ENCODE measurements around the gene RNF208.
"Not testable (repeated sequence)": the region's sequence is repeated elsewhere in the genome, so short reads cannot be mapped to it uniquely, and the experiment has no call there.

RNF208 gene

DNA sequence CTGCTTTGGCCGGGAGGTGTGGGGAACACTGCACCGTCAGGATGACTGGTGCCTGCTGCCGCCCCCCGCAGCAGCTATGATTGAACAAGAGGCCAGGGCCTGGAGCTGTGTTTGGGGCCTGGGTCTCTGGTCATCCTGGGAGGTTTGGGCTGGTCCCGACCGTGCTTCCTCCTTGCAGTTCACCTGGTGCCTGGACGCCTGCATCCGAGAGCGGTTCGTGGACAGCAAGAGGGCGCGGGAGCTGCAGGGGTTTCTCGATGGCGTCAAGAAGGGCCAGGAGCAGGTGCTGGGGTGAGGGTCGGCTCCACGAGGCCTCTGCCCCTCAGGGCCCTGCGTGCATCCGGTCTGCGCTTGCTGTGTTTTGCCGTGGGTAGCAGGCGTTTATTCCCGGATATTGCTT lies 42.0 kb upstream of the RNF208 start:
- Histone ChIP-seq H3K4me1 (ENCODE audit: control insufficient read depth, insufficient read depth, low read length) (peaks cover 8% of the 10 kb centered on the region), H3K9me3 (ENCODE audit: control insufficient read depth in 2 of 2, low read length in 2 of 2) (no peaks in the 10 kb centered on the region), H3K9ac (ENCODE audit: low read length in 2 of 2) (no peak overlapping the region), H3K36me3 (ENCODE audit: control insufficient read depth in 2 of 2, insufficient read depth in 2 of 2, low read length in 2 of 2) (peaks cover 23 to 33% of the 10 kb centered on the region in 2 donors), H3K27ac (ENCODE audit: low read length) (no peak overlapping the region), H3K27me3 (ENCODE audit: control insufficient read depth in 1 of 2, insufficient read depth in 2 of 2, low read length in 2 of 2) (no peaks in the 10 kb centered on the region), H3K4me3 (ENCODE audit: low read length in 2 of 2) (no peak overlapping the region)

DNA sequence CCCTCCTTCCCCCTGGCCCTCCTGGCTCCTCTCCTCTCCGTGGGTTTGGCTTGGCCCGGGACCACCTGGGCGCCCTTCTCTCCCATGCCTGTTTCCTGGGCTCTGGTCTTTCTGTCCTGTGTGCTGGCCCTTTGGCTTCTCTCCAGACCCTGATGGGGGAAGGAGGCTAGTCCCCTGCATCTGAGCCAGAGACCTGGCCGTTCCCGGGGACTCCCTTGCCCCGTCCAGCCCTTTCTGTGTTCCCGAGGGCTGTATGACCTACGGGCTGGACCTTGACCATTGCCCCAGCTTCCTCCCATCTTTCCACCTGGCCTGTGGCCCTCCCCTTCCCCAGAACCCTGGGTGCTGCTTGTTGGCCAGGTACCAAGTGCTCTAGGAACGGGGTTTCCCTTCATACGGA lies 41.5 kb upstream of the RNF208 start:
- no peak overlapping the region for H3K27ac ChIP-seq (ENCODE audit: low read length)
- H3K36me3 ChIP-seq (ENCODE audit: control insufficient read depth in 2 of 2, insufficient read depth in 2 of 2, low read length in 2 of 2), result peaks cover 24 to 32% of the 10 kb centered on the region in 2 donors
- H3K9me3 ChIP-seq (ENCODE audit: control insufficient read depth in 2 of 2, low read length in 2 of 2), result no peaks in the 10 kb centered on the region
- H3K9ac ChIP-seq (ENCODE audit: low read length in 2 of 2), result no peak overlapping the region
- H3K4me1 ChIP-seq (ENCODE audit: control insufficient read depth, insufficient read depth, low read length), result peaks cover 2% of the 10 kb centered on the region
- no peak overlapping the region for H3K4me3 ChIP-seq (ENCODE audit: low read length in 2 of 2)
- no peaks in the 10 kb centered on the region for H3K27me3 ChIP-seq (ENCODE audit: control insufficient read depth in 1 of 2, insufficient read depth in 2 of 2, low read length in 2 of 2)

DNA sequence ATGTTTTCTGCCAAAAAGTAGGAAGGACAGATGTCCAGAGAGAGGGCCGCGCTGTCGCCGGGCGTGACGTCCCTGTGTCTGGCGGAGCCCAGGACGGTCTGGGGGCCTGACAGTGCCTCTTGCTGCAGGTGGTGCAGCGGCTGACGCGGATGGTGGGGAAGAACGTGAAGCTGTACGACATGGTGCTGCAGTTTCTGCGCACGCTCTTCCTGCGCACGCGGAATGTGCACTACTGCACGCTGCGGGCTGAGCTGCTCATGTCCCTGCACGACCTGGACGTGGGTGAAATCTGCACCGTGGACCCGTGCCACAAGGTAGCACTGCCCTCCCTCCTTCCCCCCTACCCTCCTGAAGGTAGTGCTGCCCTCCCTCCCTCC lies 40.9 kb upstream of the RNF208 start:
- H3K4me1 ChIP-seq (ENCODE audit: control insufficient read depth, insufficient read depth, low read length), result no peaks in the 10 kb centered on the region
- no peak overlapping the region for H3K27ac ChIP-seq (ENCODE audit: low read length)
- peaks cover 24 to 32% of the 10 kb centered on the region in 2 donors for H3K36me3 ChIP-seq (ENCODE audit: control insufficient read depth in 2 of 2, insufficient read depth in 2 of 2, low read length in 2 of 2)
- no peak overlapping the region for H3K9ac ChIP-seq (ENCODE audit: low read length in 2 of 2)
- H3K9me3 ChIP-seq (ENCODE audit: control insufficient read depth in 2 of 2, low read length in 2 of 2), result no peaks in the 10 kb centered on the region
- H3K4me3 ChIP-seq (ENCODE audit: low read length in 2 of 2), result no peak overlapping the region
- no peaks in the 10 kb centered on the region for H3K27me3 ChIP-seq (ENCODE audit: control insufficient read depth in 1 of 2, insufficient read depth in 2 of 2, low read length in 2 of 2)

DNA sequence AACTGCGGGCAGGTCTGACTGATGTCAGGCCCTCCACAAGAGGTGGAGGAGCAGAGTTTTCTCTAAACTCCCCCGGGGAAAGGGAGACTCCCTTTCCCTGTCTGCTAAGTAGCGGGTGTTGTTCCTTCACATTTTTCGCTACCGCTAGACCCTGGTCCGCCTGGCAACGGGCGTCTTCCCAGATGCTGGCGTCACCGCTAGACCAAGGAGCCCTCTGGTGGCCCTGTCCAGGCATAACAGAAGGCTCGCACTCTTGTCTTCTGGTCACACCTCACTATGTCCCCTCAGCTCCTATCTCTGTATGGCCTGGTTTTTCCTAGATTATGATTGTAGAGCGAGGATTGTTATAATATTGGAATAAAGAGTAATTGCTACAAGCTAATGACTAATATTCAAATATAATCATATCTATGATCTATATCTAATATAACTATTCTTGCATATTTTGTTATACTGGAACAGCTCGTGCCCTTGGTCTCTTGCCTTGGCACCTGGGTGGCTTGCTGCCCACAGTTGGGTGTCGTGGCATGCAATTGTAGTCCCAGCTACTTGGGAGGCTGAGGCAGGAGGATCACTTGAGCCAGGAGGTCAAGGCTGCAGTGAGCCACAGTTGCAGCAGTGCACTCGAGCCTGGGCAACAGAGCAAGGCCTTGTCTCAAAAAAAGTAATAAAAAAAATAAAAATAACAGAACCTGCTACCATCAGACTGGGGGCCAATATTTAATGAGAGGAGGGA lies 40.3 kb upstream of the RNF208 start:
- not testable (repeated sequence) for H3K9me3 ChIP-seq (ENCODE audit: control insufficient read depth in 2 of 2, low read length in 2 of 2); H3K27ac ChIP-seq (ENCODE audit: low read length); H3K4me1 ChIP-seq (ENCODE audit: control insufficient read depth, insufficient read depth, low read length); H3K9ac ChIP-seq (ENCODE audit: low read length in 2 of 2); H3K4me3 ChIP-seq (ENCODE audit: low read length in 2 of 2); H3K27me3 ChIP-seq (ENCODE audit: control insufficient read depth in 1 of 2, insufficient read depth in 2 of 2, low read length in 2 of 2)
- peaks cover 24 to 30% of the 10 kb centered on the region in 2 donors for H3K36me3 ChIP-seq (ENCODE audit: control insufficient read depth in 2 of 2, insufficient read depth in 2 of 2, low read length in 2 of 2)

DNA sequence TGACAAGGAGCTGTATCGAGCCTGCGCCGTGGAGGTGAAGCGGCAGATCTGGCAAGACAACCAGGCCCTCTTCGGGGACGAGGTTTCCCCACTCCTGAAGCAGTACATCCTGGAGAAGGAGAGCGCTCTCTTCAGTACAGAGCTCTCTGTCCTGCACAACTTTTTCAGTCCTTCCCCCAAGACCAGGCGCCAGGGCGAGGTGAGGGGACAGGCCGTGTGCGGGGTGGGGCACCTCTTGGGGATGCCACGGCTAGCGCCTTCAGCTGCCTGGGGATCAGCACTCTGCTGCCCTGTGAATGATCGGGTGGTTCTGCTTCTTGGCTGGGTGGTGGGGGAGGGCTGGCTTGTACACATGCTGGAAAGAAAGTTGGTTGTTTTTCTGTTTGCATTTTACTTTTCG lies 34.8 kb upstream of the RNF208 start:
- Histone ChIP-seq H3K4me3 (ENCODE audit: low read length in 2 of 2) (no peak overlapping the region), H3K27me3 (ENCODE audit: control insufficient read depth in 1 of 2, insufficient read depth in 2 of 2, low read length in 2 of 2) (no peaks in the 10 kb centered on the region), H3K4me1 (ENCODE audit: control insufficient read depth, insufficient read depth, low read length) (peaks cover 27% of the 10 kb centered on the region), H3K27ac (ENCODE audit: low read length) (no peak overlapping the region), H3K36me3 (ENCODE audit: control insufficient read depth in 2 of 2, insufficient read depth in 2 of 2, low read length in 2 of 2) (peaks cover 3 to 10% of the 10 kb centered on the region in 2 donors), H3K9ac (ENCODE audit: low read length in 2 of 2) (no peak overlapping the region), H3K9me3 (ENCODE audit: control insufficient read depth in 2 of 2, low read length in 2 of 2) (no peaks in the 10 kb centered on the region)

DNA sequence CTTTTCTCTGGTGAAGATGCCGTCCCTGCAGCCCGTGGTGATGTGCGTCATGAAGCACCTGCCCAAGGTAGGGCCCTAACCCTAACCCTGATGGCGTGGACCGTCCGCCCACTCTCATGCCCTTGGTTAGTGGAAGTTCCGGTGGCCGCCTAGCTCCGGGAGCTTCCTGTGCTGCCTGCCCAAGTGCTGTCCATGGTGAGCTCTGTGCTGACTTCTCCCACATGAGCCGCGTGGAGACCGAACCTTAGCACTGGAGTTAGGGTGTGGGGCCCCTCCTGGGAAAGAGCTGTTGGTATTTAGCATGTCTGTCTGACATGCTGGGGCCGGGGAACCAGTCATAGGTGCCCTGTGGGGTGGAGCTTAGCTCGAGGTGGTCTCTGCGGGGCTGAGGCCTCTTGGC lies 34.3 kb upstream of the RNF208 start:
- peak overlapping the region; percentile 91 to 93 for H3K4me3 ChIP-seq (ENCODE audit: low read length in 2 of 2)

DNA sequence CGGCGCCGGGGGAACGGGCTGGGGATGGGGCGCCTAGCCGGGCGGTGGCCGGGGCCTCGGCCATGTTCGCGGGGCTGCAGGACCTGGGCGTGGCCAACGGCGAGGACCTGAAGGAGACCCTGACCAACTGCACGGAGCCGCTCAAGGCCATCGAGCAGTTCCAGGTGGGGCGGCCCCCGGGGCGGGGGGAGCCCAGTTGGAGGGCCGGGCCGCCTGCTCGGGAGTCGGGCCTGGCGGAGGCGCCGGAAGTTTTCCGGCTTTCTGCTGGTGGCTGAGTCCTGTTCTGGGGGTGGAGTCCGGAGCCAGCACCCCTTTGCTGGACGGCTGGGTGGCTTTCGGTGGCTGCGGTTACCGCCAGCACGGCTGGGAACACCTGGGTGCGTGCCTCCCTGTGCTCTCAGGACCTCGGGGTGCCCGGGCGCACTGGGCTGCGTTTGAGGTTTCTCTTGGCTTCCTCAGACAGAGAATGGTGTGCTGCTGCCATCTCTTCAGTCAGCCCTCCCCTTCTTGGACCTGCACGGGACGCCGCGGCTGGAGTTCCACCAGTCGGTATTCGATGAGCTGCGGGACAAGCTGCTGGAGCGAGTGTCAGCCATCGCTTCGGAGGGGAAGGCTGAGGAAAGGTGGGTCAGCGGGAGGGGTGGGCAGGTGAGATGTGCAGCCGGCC lies 33.5 kb upstream of the RNF208 start:
- H3K9me3 ChIP-seq (ENCODE audit: control insufficient read depth in 2 of 2, low read length in 2 of 2), result no peaks in the 10 kb centered on the region
- peak overlapping the region; percentile 68 to 69 for H3K9ac ChIP-seq (ENCODE audit: low read length in 2 of 2)
- H3K4me1 ChIP-seq (ENCODE audit: control insufficient read depth, insufficient read depth, low read length), result peaks cover 27% of the 10 kb centered on the region
- H3K27me3 ChIP-seq (ENCODE audit: control insufficient read depth in 1 of 2, insufficient read depth in 2 of 2, low read length in 2 of 2), result peaks cover 0 to 2% of the 10 kb centered on the region in 2 donors
- H3K4me3 ChIP-seq (ENCODE audit: low read length in 2 of 2), result peak overlapping the region; percentile 91 to 93
- H3K27ac ChIP-seq (ENCODE audit: low read length), result peak overlapping the region; percentile 18
- H3K36me3 ChIP-seq (ENCODE audit: control insufficient read depth in 2 of 2, insufficient read depth in 2 of 2, low read length in 2 of 2), result peaks cover 3 to 10% of the 10 kb centered on the region in 2 donors

More for the DNA sequence above, 34.3 kb upstream of the RNF208 start:
- peaks cover 27% of the 10 kb centered on the region for H3K4me1 ChIP-seq (ENCODE audit: control insufficient read depth, insufficient read depth, low read length)
- no peak overlapping the region for H3K27ac ChIP-seq (ENCODE audit: low read length)
- no peaks in the 10 kb centered on the region for H3K9me3 ChIP-seq (ENCODE audit: control insufficient read depth in 2 of 2, low read length in 2 of 2)
- H3K27me3 ChIP-seq (ENCODE audit: control insufficient read depth in 1 of 2, insufficient read depth in 2 of 2, low read length in 2 of 2), result no peaks in the 10 kb centered on the region
- peaks cover 3 to 10% of the 10 kb centered on the region in 2 donors for H3K36me3 ChIP-seq (ENCODE audit: control insufficient read depth in 2 of 2, insufficient read depth in 2 of 2, low read length in 2 of 2)
- peak overlapping the region in 1 of 2 donors; percentile 68 for H3K9ac ChIP-seq (ENCODE audit: low read length in 2 of 2)

DNA sequence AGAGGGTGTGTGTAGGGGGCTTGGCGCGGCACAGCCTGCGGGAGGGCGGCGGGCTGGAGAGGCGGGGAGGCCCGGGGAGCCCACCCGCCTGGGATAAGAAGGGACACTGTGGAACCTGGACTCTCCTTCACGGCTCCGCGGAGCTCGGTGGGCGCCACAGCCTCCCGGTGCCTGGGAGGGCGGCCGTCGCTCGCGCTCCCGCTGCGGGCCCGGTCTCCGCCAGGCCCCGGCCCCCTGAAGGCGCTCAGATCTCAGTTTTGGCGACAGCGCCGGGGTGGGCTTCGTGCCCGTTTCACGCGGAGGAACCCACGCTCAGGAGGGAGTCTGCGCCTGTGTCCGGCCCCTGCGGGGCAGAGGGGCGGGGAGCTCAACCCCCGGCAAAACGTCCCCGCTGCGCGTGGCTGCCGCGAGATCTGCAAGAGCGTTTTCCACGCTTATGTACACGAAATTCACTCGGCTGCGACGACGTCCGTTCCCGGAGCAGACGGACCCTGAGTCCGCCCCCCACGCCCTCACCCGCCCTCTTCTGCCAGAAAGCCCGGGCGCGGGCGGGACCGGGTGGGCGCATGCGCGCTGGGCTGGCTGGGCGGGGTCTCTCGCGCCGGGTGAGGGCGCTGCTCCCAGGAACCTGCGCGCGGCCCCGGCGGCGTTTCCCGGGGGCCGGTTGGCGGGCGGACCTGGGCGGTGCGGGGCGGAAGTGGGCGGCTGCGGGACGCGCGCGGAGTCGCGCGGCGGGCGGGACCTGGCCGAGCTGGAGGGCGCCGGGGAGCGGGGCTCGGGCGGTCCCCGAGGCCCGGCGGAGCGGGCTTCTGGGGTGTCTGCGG lies 32.8 kb upstream of the RNF208 start, which contains the start of gene NELFB:
NELFB (plus strand) TSS at position 704 of the 824 bp plus-strand sequence.
- H3K27me3 ChIP-seq (ENCODE audit: control insufficient read depth in 1 of 2, insufficient read depth in 2 of 2, low read length in 2 of 2), result peaks cover 0 to 4% of the 10 kb centered on the region in 2 donors
- H3K9me3 ChIP-seq (ENCODE audit: control insufficient read depth in 2 of 2, low read length in 2 of 2), result no peaks in the 10 kb centered on the region
- peaks cover 3 to 10% of the 10 kb centered on the region in 2 donors for H3K36me3 ChIP-seq (ENCODE audit: control insufficient read depth in 2 of 2, insufficient read depth in 2 of 2, low read length in 2 of 2)
- peak within 1 kb of the TSS; percentile 91 to 93 for H3K4me3 ChIP-seq (ENCODE audit: low read length in 2 of 2)
- peak within 1 kb of the TSS; percentile 69 to 72 for H3K9ac ChIP-seq (ENCODE audit: low read length in 2 of 2)
- peak within 1 kb of the TSS; percentile 18 for H3K27ac ChIP-seq (ENCODE audit: low read length)
- H3K4me1 ChIP-seq (ENCODE audit: control insufficient read depth, insufficient read depth, low read length), result peaks cover 27% of the 10 kb centered on the region

DNA sequence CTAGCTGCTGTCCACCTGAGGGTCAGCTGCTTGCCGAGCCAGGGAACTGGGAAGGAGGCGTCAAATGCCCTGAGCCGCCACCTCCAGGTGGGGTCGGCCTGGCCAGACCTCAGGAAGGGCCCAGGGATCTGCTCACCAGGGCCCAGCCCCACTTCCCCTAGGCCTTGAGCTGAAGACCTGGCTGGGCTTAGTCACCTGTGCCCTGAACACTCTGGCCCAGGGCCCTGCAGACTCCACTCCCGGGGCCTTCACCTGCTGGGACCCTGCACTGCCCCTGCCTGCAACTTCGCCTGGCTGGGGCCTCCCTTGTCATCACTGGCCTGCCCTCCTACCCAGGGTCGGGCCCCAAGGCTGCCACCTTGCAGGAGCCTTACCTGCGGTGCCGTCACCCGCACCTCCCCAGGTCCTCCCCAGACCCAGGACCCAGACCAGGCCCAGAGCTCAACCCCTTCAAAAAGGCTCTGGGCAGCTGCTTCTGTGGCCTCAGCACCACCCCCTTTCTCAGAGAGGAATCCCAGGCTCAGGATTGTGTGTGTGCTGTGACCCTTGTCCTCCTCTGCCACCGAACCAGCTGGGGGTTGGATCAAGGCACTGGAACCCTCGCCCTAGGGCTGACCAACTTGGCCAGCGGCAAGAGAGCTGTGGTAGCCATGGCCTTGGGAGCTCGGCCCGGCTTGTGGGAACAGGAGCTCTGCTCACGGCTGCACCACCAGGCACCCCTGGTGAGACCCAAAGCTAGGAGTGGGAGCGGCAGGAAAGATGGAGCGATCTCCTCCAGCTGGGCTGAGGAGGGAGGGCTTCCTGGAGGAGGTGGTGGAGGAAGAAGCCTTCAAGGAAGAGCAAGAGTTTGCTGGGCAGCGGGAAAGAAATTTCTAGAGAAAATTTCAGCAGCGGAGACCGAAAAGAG lies 31.9 kb upstream of the RNF208 start:
- peaks cover 0 to 6% of the 10 kb centered on the region in 2 donors for H3K36me3 ChIP-seq (ENCODE audit: control insufficient read depth in 2 of 2, insufficient read depth in 2 of 2, low read length in 2 of 2)
- H3K4me1 ChIP-seq (ENCODE audit: control insufficient read depth, insufficient read depth, low read length), result peaks cover 27% of the 10 kb centered on the region
- H3K9me3 ChIP-seq (ENCODE audit: control insufficient read depth in 2 of 2, low read length in 2 of 2), result no peaks in the 10 kb centered on the region
- H3K27ac ChIP-seq (ENCODE audit: low read length), result no peak overlapping the region
- H3K4me3 ChIP-seq (ENCODE audit: low read length in 2 of 2), result peak overlapping the region; percentile 83 to 91
- peaks cover 0 to 4% of the 10 kb centered on the region in 2 donors for H3K27me3 ChIP-seq (ENCODE audit: control insufficient read depth in 1 of 2, insufficient read depth in 2 of 2, low read length in 2 of 2)
- peak overlapping the region; percentile 66 to 72 for H3K9ac ChIP-seq (ENCODE audit: low read length in 2 of 2)

Data from stomach smooth muscle (tissue), 2 donors.